GM12891 (cell line): Measurements from ENCODE around the gene ZNF385D.

Experiments
- POLR2A ChIP-seq: IDR thresholded peaks from 2 replicates; pipeline ENCODE4 v1.6.1; 2011; ENCODE audit warnings: low read depth, low read length, control low read depth
- POLR2AphosphoS5 ChIP-seq: IDR thresholded peaks from 2 replicates; pipeline ENCODE4 v1.6.1; 2011; ENCODE audit warnings: low read depth, low read length, control low read depth
- TAF1 ChIP-seq: IDR thresholded peaks from 2 replicates; pipeline ENCODE4 v1.6.1; 2011; ENCODE audit warnings: low read depth, low read length, control low read depth

DNA sequence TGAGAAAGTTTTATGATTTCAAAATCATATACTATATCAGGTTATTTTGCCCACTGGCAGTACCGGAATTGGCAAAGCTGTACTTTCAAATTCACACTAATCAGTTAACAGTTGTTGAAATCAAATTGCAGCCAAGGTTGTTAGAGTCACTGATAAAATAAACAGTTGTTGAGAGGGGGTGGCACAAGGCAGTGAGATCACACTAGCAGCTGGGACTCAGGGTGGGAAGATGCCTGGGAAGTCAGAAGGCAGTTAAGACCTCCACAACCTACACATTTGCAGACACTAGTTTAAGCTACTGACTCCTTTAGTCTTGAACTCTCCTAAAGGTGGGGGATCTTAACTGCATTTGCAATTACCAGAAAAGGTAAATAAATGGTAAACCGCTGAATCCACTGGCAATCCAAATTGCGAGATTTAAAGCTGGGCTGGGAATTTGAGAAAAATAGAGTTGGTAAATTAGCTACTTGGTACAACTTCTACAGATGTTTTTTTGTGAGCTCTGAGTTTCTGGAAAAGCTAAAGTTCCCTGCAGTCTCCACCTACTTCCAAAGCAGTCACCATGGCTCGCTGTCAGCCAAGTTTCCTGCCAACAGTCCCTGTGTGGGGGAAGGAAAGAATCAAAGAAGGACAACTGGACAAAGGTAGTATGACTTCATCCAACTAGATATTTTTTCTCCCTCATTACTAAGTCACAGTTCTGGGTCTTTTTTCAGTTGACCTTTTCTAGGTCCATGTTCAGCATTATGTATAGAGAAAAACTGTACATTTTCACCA lies 105.7 kb downstream of the ZNF385D start:
- no peak for TF ChIP-seq POLR2A
- no peak for TF ChIP-seq TAF1
- no peak for TF ChIP-seq POLR2AphosphoS5
